Esophagus squamous epithelium (tissue), 5 donors: ENCODE results near the gene KDSR. TPM values are rescaled to one million over a fixed set of nuclear protein-coding genes. Genes with fewer than 3 reads are reported as not detected.

Source experiments
- DNase-seq: peaks from one replicate; lab custom pipeline; 2025; lab: John Stamatoyannopoulos, UW
- H3K27ac ChIP-seq, 4 donors: fragments of 200-600 bp; sonication (generic); one replicate each; pipeline ENCODE4 v1.5.1; 2016 to 2019; ENCODE audit warnings: mild to moderate bottlenecking in 1 of 4
- H3K27me3 ChIP-seq, 4 donors: fragments of 200-600 bp; sonication (generic); 1 replicate in 3 of 4; 2 replicates in 1 of 4; pipeline versions ENCODE4 v1.5.1 to v1.6.0; 2017 to 2021; ENCODE audit warnings: antibody characterized with exemption in 1 of 4
- H3K36me3 ChIP-seq, 3 donors: fragments of 200-600 bp; sonication (generic); one replicate each; pipeline ENCODE4 v1.5.1; 2016 to 2019
- H3K4me1 ChIP-seq, 3 donors: fragments of 200-600 bp; sonication (generic); one replicate each; pipeline ENCODE4 v1.5.1; 2017 to 2019
- H3K4me3 ChIP-seq, 4 donors: fragments of 200-600 bp; sonication (generic); 1 replicate in 3 of 4; 2 replicates in 1 of 4; pipeline ENCODE4 v1.5.1; 2016 to 2019; ENCODE audit warnings: mild to moderate bottlenecking in 2 of 4, moderate library complexity in 1 of 4
- H3K9me3 ChIP-seq, 3 donors: fragments of 200-600 bp; sonication (generic); one replicate each; pipeline ENCODE4 v1.5.1; 2016 to 2019
- CTCF ChIP-seq, 6 experiments: fragments of 450-650 bp in 4 of 6; fragments of 200-600 bp in 2 of 6; sonication (generic) in 2 of 6; IDR thresholded peaks; one replicate each; pipeline ENCODE4 v1.5.1; 2016 to 2019; ENCODE audit warnings: antibody characterized with exemption in 6 of 6, mild to moderate bottlenecking in 4 of 6, moderate library complexity in 4 of 6
- POLR2A ChIP-seq, 4 donors: fragments of 450-650 bp; IDR thresholded peaks; one replicate each; pipeline ENCODE4 v1.6.1; 2017; ENCODE audit warnings: antibody characterized with exemption in 4 of 4, mild to moderate bottlenecking in 4 of 4, moderate library complexity in 3 of 4
- WGBS, 2 donors: methylation state at CpG; one replicate each; pipeline ENCODE4 v1.1.5; 2018; 5-methylcytosine and 5-hydroxymethylcytosine counted together
- intact Hi-C: fragments of 100-400 bp; cut with DNase I; formaldehyde crosslinking; loops from one replicate; pipeline ENCODE4 v1.15.0; 2022
- total RNA-seq, 4 donors: library from RNA; depleted of rRNA; stranded (reverse); fragments of >200 nt; gene quantifications; one replicate each; pipeline ENCODE4 v1.1.0, GENCODE V29; 2016
- donor health status: DM: yes; HTN: yes; CAD: no.

KDSR gene
- total RNA-seq, 4 donors from 2014 or later = 20.8 to 42.3 (median 23.0) TPM

- no peaks in the 10 kb centered on the region for H3K9me3 ChIP-seq
- intact Hi-C loops = no loop called here
- no peak for TF ChIP-seq CTCF (IDR thresholded peaks at IDR 0.05)
- no peak for TF ChIP-seq POLR2A (IDR thresholded peaks at IDR 0.05)
- no peak for DNase-seq
- H3K4me3 ChIP-seq = no peak overlapping the region
- peaks cover 0 to 69% (median 27%) of the 10 kb centered on the region in 3 donors for H3K36me3 ChIP-seq
- 85 to 92% methylated on average over 4 of the region's 4 CpGs for WGBS, 2 donors
- H3K27me3 ChIP-seq = no peaks in the 10 kb centered on the region
- H3K4me1 ChIP-seq = peaks cover 0 to 4% (median 0%) of the 10 kb centered on the region in 3 donors
- no peak overlapping the region for H3K27ac ChIP-seq
Measured at GRCh38 chr18:63331105-63331504, 35.9 kb downstream of the KDSR start.

GRCh38 chr18:63329431-63330145, 37.4 kb downstream of the KDSR start:
- no peak overlapping the region for H3K4me3 ChIP-seq
- no peaks in the 10 kb centered on the region for H3K9me3 ChIP-seq
- 80 to 84% methylated on average over 7 of the region's 7 CpGs for WGBS, 2 donors
- H3K27ac ChIP-seq = no peak overlapping the region
- intact Hi-C loops = no loop called here
- no peaks in the 10 kb centered on the region for H3K4me1 ChIP-seq
- peaks cover 0 to 53% (median 20%) of the 10 kb centered on the region in 3 donors for H3K36me3 ChIP-seq
- DNase-seq = no peak
- no peaks in the 10 kb centered on the region for H3K27me3 ChIP-seq
- no peak for TF ChIP-seq CTCF (IDR thresholded peaks at IDR 0.05)
- no peak for TF ChIP-seq POLR2A (IDR thresholded peaks at IDR 0.05)

GRCh38 chr18:63326011-63326410, 41.0 kb downstream of the KDSR start:
- peaks cover 0 to 18% (median 3%) of the 10 kb centered on the region in 3 donors for H3K36me3 ChIP-seq
- H3K4me3 ChIP-seq = no peak overlapping the region
- no peaks in the 10 kb centered on the region for H3K9me3 ChIP-seq
- H3K27me3 ChIP-seq = no peaks in the 10 kb centered on the region
- no peak for TF ChIP-seq POLR2A (IDR thresholded peaks at IDR 0.05)
- TF ChIP-seq CTCF (IDR thresholded peaks at IDR 0.05) = no peak
- DNase-seq = no peak
- 71 to 78% methylated on average over 5 of the region's 5 CpGs for WGBS, 2 donors
- peaks cover 0 to 15% (median 6%) of the 10 kb centered on the region in 3 donors for H3K4me1 ChIP-seq
- H3K27ac ChIP-seq = no peak overlapping the region
- intact Hi-C loops = no loop called here

GRCh38 chr18:63325086-63325686, 41.8 kb downstream of the KDSR start:
- H3K4me1 ChIP-seq = peaks cover 0 to 21% (median 6%) of the 10 kb centered on the region in 3 donors
- H3K36me3 ChIP-seq = peaks cover 0 to 9% (median 3%) of the 10 kb centered on the region in 3 donors
- 85 to 87% methylated on average over 11 of the region's 11 CpGs for WGBS, 2 donors
- intact Hi-C loops = no loop called here
- no peak overlapping the region for H3K27ac ChIP-seq
- H3K9me3 ChIP-seq = no peaks in the 10 kb centered on the region
- no peak for TF ChIP-seq POLR2A (IDR thresholded peaks at IDR 0.05)
- no peak for TF ChIP-seq CTCF (IDR thresholded peaks at IDR 0.05)
- H3K27me3 ChIP-seq = no peaks in the 10 kb centered on the region
- no peak overlapping the region for H3K4me3 ChIP-seq
- DNase-seq = no peak
